Uterus (tissue), 4 donors: ENCODE measurements around the gene GPHN. TPM values are rescaled to one million over a fixed set of nuclear protein-coding genes. Genes with fewer than 3 reads are reported as not detected.

Experiments
- DNase-seq, 2 donors: peaks; one replicate each; pipeline ENCODE4 v3.0.0-alpha.2; 2019 to 2020
- H3K27ac ChIP-seq, 2 donors: fragments of 200-600 bp; sonication (generic); 1 replicate in 1 of 2; 2 replicates in 1 of 2; pipeline ENCODE4 v1.5.1; 2016 to 2018
- H3K27me3 ChIP-seq, 2 donors: fragments of 200-600 bp; sonication (generic); one replicate each; pipeline ENCODE4 v1.5.1; 2018 to 2019; ENCODE audit warnings: control low read depth in 1 of 2
- H3K36me3 ChIP-seq, 2 donors: fragments of 200-600 bp; sonication (generic); one replicate each; pipeline ENCODE4 v1.5.1; 2019; ENCODE audit warnings: control low read depth in 1 of 2
- H3K4me1 ChIP-seq, 2 donors: fragments of 200-600 bp; sonication (generic); one replicate each; pipeline ENCODE4 v1.5.1; 2018 to 2019; ENCODE audit warnings: control low read depth in 1 of 2
- H3K4me3 ChIP-seq, 2 donors: fragments of 200-600 bp; sonication (generic); 1 replicate in 1 of 2; 2 replicates in 1 of 2; pipeline ENCODE4 v1.5.1; 2018 to 2019; ENCODE audit warnings: mild to moderate bottlenecking in 1 of 2
- H3K9me3 ChIP-seq, 2 donors: fragments of 200-600 bp; sonication (generic); one replicate each; pipeline ENCODE4 v1.5.1; 2019; ENCODE audit warnings: control low read depth in 1 of 2
- POLR2A ChIP-seq, 2 donors: fragments of 450-650 bp; IDR thresholded peaks; one replicate each; pipeline ENCODE4 v1.6.1; 2016; ENCODE audit warnings: antibody characterized with exemption in 2 of 2, mild to moderate bottlenecking in 1 of 2, moderate library complexity in 1 of 2
- intact Hi-C: fragments of 100-400 bp; cut with DNase I; formaldehyde crosslinking; loops from one replicate; pipeline ENCODE4 v1.15.1; 2023; ENCODE audit warnings: low total_unique reads
- total RNA-seq, 4 donors: library from RNA; depleted of rRNA in 3 of 4; stranded (reverse); fragments of >200 nt in 3 of 4; gene quantifications; one replicate each; pipeline versions ENCODE4 v1.1.0 to v1.2.4, GENCODE V29; 2014 to 2023
- TF ChIP-seq, protein P1 (sequence below), 4 experiments: fragments of 200-600 bp in 2 of 4; fragments of 450-650 bp in 2 of 4; sonication (generic) in 2 of 4; IDR thresholded peaks; one replicate each; pipeline ENCODE4 v1.5.1; 2016 to 2019; ENCODE audit warnings: antibody characterized with exemption in 4 of 4, mild to moderate bottlenecking in 2 of 4, moderate library complexity in 1 of 4
- donor health status: DM: yes; HTN: yes; CAD: no.

GPHN gene
- total RNA-seq, 4 donors from 2014 or later: 14.9 to 42.9 (median 19.1) TPM

DNA sequence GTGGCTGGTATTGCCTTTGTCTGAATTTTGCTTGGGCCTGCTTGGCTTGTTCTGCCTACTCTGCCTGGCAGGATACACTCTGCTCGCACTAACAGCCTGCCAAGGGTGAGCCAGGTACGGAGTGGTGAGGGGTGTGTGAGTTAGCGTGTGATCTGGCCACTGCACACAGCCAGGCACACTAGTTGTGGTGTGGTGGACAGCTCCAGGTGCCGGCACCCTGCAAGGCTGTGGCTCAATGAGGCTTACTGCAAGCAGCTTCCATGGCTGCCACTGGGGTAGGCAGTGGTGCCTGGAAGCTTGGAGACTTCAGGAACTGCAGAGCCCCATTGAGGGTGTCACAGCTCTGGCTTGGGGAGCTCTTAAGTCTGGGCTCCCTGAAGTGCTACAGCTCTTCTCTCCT, 87.4 kb downstream of the GPHN start:
- TF ChIP-seq, protein P1, sequence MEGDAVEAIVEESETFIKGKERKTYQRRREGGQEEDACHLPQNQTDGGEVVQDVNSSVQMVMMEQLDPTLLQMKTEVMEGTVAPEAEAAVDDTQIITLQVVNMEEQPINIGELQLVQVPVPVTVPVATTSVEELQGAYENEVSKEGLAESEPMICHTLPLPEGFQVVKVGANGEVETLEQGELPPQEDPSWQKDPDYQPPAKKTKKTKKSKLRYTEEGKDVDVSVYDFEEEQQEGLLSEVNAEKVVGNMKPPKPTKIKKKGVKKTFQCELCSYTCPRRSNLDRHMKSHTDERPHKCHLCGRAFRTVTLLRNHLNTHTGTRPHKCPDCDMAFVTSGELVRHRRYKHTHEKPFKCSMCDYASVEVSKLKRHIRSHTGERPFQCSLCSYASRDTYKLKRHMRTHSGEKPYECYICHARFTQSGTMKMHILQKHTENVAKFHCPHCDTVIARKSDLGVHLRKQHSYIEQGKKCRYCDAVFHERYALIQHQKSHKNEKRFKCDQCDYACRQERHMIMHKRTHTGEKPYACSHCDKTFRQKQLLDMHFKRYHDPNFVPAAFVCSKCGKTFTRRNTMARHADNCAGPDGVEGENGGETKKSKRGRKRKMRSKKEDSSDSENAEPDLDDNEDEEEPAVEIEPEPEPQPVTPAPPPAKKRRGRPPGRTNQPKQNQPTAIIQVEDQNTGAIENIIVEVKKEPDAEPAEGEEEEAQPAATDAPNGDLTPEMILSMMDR (IDR thresholded peaks at IDR 0.05): no peak
- TF ChIP-seq POLR2A (IDR thresholded peaks at IDR 0.05): no peak
- no peak overlapping the region for H3K27ac ChIP-seq
- no peak for DNase-seq
- H3K27me3 ChIP-seq: no peaks in the 10 kb centered on the region
- H3K4me1 ChIP-seq: no peaks in the 10 kb centered on the region
- intact Hi-C loops: no loop called here
- H3K36me3 ChIP-seq: no peaks in the 10 kb centered on the region
- H3K9me3 ChIP-seq: no peaks in the 10 kb centered on the region
- H3K4me3 ChIP-seq: no peak overlapping the region

DNA sequence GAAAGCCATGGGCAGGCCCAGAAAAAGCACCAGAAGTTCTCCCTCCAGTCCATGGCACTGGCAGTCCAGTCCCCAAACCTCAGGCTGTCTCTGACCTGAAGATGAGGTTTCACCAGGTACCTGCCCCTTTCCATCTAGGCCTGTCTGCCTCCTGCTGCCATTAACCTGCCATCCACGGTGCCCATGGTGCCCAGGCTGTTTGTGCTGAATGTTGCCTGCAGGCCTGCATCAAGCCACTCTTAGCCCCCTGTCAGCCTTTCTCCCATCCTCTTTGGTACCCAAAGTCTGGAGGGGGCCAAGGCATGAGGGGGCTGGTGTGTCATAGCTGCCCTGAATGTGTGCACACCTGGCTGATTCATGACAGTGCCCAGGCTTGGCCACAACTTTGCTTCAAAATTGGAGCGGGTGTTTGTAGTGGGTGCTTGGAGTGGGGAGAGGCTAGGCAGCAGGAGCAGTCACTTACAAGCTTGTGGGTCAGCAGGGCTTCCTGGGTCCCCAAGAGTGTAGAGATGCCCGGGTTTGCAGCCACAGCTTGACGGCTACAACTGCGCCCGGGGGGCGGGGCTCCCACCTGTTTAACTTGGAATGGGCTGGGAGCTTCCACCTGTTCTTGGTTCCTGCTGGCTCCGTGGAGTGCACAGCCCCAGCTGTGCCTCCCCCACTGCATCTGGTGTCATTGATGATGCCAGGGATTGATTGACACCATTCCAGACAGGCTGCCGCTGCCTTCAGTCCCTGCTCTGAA, 88.5 kb downstream of the GPHN start:
- H3K27ac ChIP-seq: no peak overlapping the region
- no peaks in the 10 kb centered on the region for H3K36me3 ChIP-seq
- no peaks in the 10 kb centered on the region for H3K27me3 ChIP-seq
- no peaks in the 10 kb centered on the region for H3K4me1 ChIP-seq
- DNase-seq: no peak
- H3K9me3 ChIP-seq: no peaks in the 10 kb centered on the region
- intact Hi-C loops: no loop called here
- TF ChIP-seq, protein P1 (IDR thresholded peaks at IDR 0.05): no peak
- no peak for TF ChIP-seq POLR2A (IDR thresholded peaks at IDR 0.05)
- no peak overlapping the region for H3K4me3 ChIP-seq

DNA sequence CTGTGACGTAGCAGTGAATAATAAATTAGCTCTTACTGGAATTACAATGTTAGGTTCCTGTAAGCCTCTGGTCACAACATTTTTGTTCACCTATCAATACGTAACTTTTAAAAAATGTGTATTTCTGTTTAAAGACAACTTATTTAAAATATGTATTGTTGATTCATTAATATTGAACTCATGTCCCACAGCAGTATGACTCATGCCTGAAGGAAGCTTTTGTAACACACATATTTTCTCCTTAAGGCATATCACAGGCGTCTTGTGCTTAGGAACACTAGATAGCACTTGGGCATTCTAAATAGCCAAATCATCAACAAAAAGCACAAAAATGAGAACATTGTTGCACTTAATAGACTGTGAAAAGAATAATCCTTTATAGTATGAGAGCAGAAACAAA, 92.5 kb downstream of the GPHN start:
- DNase-seq: no peak
- Histone ChIP-seq H3K27me3 (no peaks in the 10 kb centered on the region), H3K9me3 (no peaks in the 10 kb centered on the region), H3K27ac (no peak overlapping the region), H3K36me3 (no peaks in the 10 kb centered on the region), H3K4me3 (no peak overlapping the region), H3K4me1 (no peaks in the 10 kb centered on the region)
- intact Hi-C loops: no loop called here
- no peak for TF ChIP-seq POLR2A (IDR thresholded peaks at IDR 0.05)
- TF ChIP-seq, protein P1 (IDR thresholded peaks at IDR 0.05): no peak

DNA sequence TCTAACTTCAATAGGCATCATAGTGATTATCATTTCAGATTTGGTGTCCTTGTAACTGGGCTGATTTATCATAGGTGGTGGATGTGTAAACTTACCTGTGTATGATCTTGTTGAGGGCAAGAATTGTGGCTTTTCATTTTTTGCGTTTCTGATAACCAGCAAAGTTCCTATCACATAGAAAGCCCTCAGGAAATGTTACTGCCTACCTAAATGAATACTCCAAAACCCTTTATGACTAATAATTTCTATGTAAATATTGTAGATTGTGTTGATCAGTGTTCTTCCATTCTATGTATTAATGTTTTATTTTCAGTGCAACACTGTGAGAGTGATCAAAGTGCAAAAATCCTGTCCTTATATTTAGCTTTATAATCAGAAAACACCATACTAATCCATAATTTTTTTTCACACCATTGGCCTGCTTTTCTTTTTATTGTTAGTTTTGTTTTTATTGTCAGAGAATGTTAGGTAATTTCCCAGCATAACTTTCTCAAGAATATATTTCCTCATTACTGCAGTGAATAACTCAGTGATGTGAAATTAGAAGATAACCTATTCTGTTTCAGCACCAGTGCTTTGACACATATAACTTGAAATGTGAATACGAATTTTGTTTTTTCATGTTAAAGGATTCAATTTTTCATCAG, 94.1 kb downstream of the GPHN start:
- Histone ChIP-seq H3K36me3 (no peaks in the 10 kb centered on the region), H3K4me3 (no peak overlapping the region), H3K4me1 (no peaks in the 10 kb centered on the region), H3K9me3 (no peaks in the 10 kb centered on the region), H3K27me3 (no peaks in the 10 kb centered on the region), H3K27ac (no peak overlapping the region)
- intact Hi-C loops: no loop called here
- no peak for DNase-seq
- TF ChIP-seq POLR2A (IDR thresholded peaks at IDR 0.05): no peak
- TF ChIP-seq, protein P1 (IDR thresholded peaks at IDR 0.05): no peak

DNA sequence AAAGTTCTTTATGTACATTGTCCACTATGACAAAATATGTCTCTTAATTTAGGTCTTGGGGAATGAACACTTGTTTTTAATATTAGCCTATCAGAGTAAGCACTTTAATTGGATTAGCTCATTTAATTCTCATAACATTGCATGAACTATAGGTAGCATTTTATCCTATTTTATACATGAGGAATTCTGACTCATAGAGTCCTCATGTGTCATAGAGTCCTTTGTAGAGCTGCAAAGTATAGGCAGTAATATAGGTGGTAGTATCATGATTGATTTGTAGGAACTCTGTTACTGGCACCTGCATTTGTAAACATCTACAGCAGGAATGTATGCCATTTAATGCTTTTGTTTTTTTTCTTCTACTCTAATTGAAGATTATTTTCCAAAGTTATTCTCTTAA, 96.0 kb downstream of the GPHN start:
- Histone ChIP-seq H3K9me3 (no peaks in the 10 kb centered on the region), H3K4me3 (no peak overlapping the region), H3K36me3 (no peaks in the 10 kb centered on the region), H3K4me1 (no peaks in the 10 kb centered on the region), H3K27ac (no peak overlapping the region), H3K27me3 (no peaks in the 10 kb centered on the region)
- intact Hi-C loops: no loop called here
- TF ChIP-seq, protein P1 (IDR thresholded peaks at IDR 0.05): no peak
- no peak for TF ChIP-seq POLR2A (IDR thresholded peaks at IDR 0.05)
- no peak for DNase-seq
